ENCODE results near the gene GATAD2A. TPM values are rescaled to one million over a fixed set of nuclear protein-coding genes. Genes with fewer than 3 reads are reported as not detected.

Gene GATAD2A
- total and polyA plus RNA-seq, 2 of the 13 experiments (the other 11 are each of a cell fraction or from before 2014, with no cell fraction given) = 16.8 to 28.6 TPM

DNA sequence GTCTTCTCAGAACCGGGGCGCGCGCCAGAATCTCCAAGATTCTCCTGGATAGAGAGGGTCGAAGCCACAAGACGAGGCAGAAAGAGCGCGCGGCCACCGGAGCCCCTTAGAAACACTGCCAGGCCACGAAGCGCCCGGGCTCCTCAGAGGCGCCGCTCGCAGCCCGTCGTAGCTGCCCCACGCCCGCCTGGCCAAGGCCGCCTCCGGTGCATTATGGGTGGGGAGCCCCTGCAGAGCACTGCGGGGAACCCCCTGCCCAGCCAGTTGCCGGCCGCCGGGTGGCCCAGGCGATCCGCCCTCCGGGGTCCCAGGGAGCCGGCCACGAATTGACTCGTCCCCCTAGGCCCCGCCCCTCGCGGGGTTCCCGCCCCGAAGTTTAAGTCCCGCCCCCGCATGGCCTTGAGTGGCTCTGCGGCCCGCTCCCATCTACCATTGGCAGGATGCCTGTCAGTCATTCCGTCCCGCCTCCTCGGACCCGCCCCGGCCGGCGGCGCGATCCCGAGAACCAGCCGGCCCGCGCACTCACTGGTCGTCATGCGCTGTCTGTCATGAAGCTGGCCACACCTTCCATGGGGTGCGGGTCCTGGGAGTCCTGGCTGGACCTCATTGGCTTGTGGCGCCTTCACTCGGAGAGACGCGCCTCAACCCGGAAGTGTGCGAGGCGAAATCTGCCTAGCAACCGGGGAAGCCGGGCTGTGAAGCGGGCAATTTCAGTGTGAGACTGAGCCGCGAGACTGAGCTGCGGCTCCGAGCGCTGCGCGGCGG is 20.2 kb upstream of the GATAD2A start (continued):
- TF ChIP-seq, protein P1, sequence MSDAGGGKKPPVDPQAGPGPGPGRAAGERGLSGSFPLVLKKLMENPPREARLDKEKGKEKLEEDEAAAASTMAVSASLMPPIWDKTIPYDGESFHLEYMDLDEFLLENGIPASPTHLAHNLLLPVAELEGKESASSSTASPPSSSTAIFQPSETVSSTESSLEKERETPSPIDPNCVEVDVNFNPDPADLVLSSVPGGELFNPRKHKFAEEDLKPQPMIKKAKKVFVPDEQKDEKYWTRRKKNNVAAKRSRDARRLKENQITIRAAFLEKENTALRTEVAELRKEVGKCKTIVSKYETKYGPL (CRISPR knock-in tag; IDR thresholded peaks at IDR 0.05) = no peak
- TF ChIP-seq ZXDC (CRISPR knock-in tag; IDR thresholded peaks at IDR 0.05) (peak; percentile 100), ZNF557 (CRISPR knock-in tag; IDR thresholded peaks at IDR 0.05) (no peak), RXRA (CRISPR knock-in tag; IDR thresholded peaks at IDR 0.05) (no peak; the same call in 1 of the 2 replicates), RXRB (CRISPR knock-in tag; IDR thresholded peaks at IDR 0.05; ENCODE audit: borderline replicate concordance) (no peak), SRSF9 (IDR thresholded peaks at IDR 0.05; ENCODE audit: borderline replicate concordance, insufficient read depth, low read depth, low read length, poor library complexity, severe bottlenecking) (no peak), KDM3A (CRISPR knock-in tag; IDR thresholded peaks at IDR 0.05; ENCODE audit: low read depth) (peak; percentile 59; the same call in 1 of the 2 replicates), ZNF280D (CRISPR knock-in tag; IDR thresholded peaks at IDR 0.05) (no peak), ZNF44 (CRISPR knock-in tag; IDR thresholded peaks at IDR 0.05) (no peak), MAFF (IDR thresholded peaks at IDR 0.05; ENCODE audit: low read depth, low read length) (no peak), KDM5A (IDR thresholded peaks at IDR 0.05; ENCODE audit: borderline replicate concordance, low read length) (no peak), TAF15 (IDR thresholded peaks at IDR 0.05; ENCODE audit: low read depth, low read length, poor library complexity, severe bottlenecking) (no peak), ZNF879 (CRISPR knock-in tag; IDR thresholded peaks at IDR 0.05) (no peak), PPARG (CRISPR knock-in tag; conservative IDR thresholded peaks at IDR 0.05) (no peak)
- TF ChIP-seq, protein P2, sequence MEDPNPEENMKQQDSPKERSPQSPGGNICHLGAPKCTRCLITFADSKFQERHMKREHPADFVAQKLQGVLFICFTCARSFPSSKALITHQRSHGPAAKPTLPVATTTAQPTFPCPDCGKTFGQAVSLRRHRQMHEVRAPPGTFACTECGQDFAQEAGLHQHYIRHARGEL (CRISPR knock-in tag; IDR thresholded peaks at IDR 0.05) = no peak
- TF ChIP-seq, protein P3, sequence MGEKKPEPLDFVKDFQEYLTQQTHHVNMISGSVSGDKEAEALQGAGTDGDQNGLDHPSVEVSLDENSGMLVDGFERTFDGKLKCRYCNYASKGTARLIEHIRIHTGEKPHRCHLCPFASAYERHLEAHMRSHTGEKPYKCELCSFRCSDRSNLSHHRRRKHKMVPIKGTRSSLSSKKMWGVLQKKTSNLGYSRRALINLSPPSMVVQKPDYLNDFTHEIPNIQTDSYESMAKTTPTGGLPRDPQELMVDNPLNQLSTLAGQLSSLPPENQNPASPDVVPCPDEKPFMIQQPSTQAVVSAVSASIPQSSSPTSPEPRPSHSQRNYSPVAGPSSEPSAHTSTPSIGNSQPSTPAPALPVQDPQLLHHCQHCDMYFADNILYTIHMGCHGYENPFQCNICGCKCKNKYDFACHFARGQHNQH (CRISPR knock-in tag; IDR thresholded peaks at IDR 0.05) = peak; percentile 53; the same call in 1 of the 2 replicates
- TF ChIP-seq, protein P4, sequence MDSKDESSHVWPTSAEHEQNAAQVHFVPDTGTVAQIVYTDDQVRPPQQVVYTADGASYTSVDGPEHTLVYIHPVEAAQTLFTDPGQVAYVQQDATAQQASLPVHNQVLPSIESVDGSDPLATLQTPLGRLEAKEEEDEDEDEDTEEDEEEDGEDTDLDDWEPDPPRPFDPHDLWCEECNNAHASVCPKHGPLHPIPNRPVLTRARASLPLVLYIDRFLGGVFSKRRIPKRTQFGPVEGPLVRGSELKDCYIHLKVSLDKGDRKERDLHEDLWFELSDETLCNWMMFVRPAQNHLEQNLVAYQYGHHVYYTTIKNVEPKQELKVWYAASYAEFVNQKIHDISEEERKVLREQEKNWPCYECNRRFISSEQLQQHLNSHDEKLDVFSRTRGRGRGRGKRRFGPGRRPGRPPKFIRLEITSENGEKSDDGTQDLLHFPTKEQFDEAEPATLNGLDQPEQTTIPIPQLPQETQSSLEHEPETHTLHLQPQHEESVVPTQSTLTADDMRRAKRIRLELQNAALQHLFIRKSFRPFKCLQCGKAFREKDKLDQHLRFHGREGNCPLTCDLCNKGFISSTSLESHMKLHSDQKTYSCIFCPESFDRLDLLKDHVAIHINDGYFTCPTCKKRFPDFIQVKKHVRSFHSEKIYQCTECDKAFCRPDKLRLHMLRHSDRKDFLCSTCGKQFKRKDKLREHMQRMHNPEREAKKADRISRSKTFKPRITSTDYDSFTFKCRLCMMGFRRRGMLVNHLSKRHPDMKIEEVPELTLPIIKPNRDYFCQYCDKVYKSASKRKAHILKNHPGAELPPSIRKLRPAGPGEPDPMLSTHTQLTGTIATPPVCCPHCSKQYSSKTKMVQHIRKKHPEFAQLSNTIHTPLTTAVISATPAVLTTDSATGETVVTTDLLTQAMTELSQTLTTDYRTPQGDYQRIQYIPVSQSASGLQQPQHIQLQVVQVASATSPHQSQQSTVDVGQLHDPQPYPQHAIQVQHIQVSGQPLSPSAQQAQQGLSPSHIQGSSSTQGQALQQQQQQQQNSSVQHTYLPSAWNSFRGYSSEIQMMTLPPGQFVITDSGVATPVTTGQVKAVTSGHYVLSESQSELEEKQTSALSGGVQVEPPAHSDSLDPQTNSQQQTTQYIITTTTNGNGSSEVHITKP (CRISPR knock-in tag; IDR thresholded peaks at IDR 0.05; ENCODE audit: low read depth) = no peak
